Frontal cortex (tissue), 4 donors: ENCODE measurements around the gene USP50. TPM values are rescaled to one million over a fixed set of nuclear protein-coding genes. Genes with fewer than 3 reads are reported as not detected.
"Not testable (repeated sequence)": the region's sequence is repeated elsewhere in the genome, so short reads cannot be mapped to it uniquely, and the experiment has no call there.

ENCODE experiments used
- DNase-seq, 2 donors: peaks; one replicate each; pipeline ENCODE4 v3.0.0; 2012; ENCODE audit warnings: low spot score in 2 of 2
- FAIRE-seq: peaks from 2 replicates; lab custom pipeline; 2012; peaks lifted over from hg19 to GRCh38; lab: Jason Lieb, UNC
- small RNA-seq: library from RNA; depleted of rRNA; stranded (forward); fragments of <200 nt; gene quantifications from one replicate; pipeline ENCODE3, GENCODE V24; 2014
- total RNA-seq: library from RNA; depleted of rRNA; stranded (reverse); fragments of >200 nt; gene quantifications from one replicate; pipeline ENCODE4 v1.2.3, GENCODE V29; 2014
- donor health status: control.
- donor health status: control.
- donor health status: control.

The USP50 gene
- total RNA-seq, 1 donor from 2014 or later: 2.9 TPM

- no peak for FAIRE-seq
- DNase-seq: no peak
Observed at GRCh38 chr15:50506121-50506520, 40.3 kb downstream of the USP50 start.

- FAIRE-seq, DNase-seq: not testable (repeated sequence)
Observed at GRCh38 chr15:50505656-50506055, 40.8 kb downstream of the USP50 start.

GRCh38 chr15:50503144-50503543 is 43.3 kb downstream of the USP50 start:
- DNase-seq (no peak), FAIRE-seq (no peak)

GRCh38 chr15:50501815-50502214 is 44.7 kb downstream of the USP50 start:
- DNase-seq (no peak), FAIRE-seq (no peak)

GRCh38 chr15:50500352-50500751 is 46.1 kb downstream of the USP50 start:
- FAIRE-seq: no peak

GRCh38 chr15:50496692-50497091 is 49.8 kb downstream of the USP50 start:
- FAIRE-seq (no peak), DNase-seq (no peak)

More at GRCh38 chr15:50500352-50500751, 46.1 kb downstream of the USP50 start:
- no peak for DNase-seq

GRCh38 chr15:50494547-50494946 is 51.9 kb downstream of the USP50 start:
- not testable (repeated sequence) for FAIRE-seq, DNase-seq

GRCh38 chr15:50493625-50494024 is 52.8 kb downstream of the USP50 start:
- FAIRE-seq: no peak

GRCh38 chr15:50487287-50487686 is 59.2 kb downstream of the USP50 start:
- FAIRE-seq (no peak), DNase-seq (no peak)

More at GRCh38 chr15:50493625-50494024, 52.8 kb downstream of the USP50 start:
- DNase-seq: no peak

- no peak for DNase-seq
- FAIRE-seq: no peak
Observed at GRCh38 chr15:50485389-50485788, 61.1 kb downstream of the USP50 start.

GRCh38 chr15:50484781-50485180 is 61.7 kb downstream of the USP50 start:
- FAIRE-seq: no peak

GRCh38 chr15:50476143-50476542 is 70.3 kb downstream of the USP50 start:
- DNase-seq: no peak
- no peak for FAIRE-seq

More at GRCh38 chr15:50484781-50485180, 61.7 kb downstream of the USP50 start:
- no peak for DNase-seq

GRCh38 chr15:50471072-50471471 is 75.4 kb downstream of the USP50 start:
- DNase-seq (no peak), FAIRE-seq (no peak)

- DNase-seq (no peak), FAIRE-seq (no peak)
Observed at GRCh38 chr15:50463423-50464358, 82.8 kb downstream of the USP50 start.

- no peak for DNase-seq
Observed at GRCh38 chr15:50458348-50459112, 87.9 kb downstream of the USP50 start.

GRCh38 chr15:50452927-50453326 is 93.5 kb downstream of the USP50 start:
- DNase-seq (no peak), FAIRE-seq (no peak)

More at GRCh38 chr15:50458348-50459112, 87.9 kb downstream of the USP50 start:
- FAIRE-seq: no peak

Small RNA genes lying within 50 kb of the gene (small RNA-seq; reads per million reads assigned to genes)
- not detected for gene RNA5SP395

Other genes with a start within 250 kb of the USP50 start
- 53.8 TPM for gene GABPB1, start 191.5 kb downstream of the USP50 start, total RNA-seq
- gene USP8, start 122.3 kb downstream of the USP50 start, total RNA-seq: 26.9 TPM
- gene TRPM7, start 140.1 kb upstream of the USP50 start, total RNA-seq: 64.4 TPM
- gene SPPL2A, start 219.0 kb upstream of the USP50 start, total RNA-seq: 31.0 TPM